ENCODE measurements around the gene NUP205. TPM values are rescaled to one million over a fixed set of nuclear protein-coding genes. Genes with fewer than 3 reads are reported as not detected.
A peak's percentile ranks its signal among the peaks of the same experiment; 100 is the strongest.

NUP205 gene, protein sequence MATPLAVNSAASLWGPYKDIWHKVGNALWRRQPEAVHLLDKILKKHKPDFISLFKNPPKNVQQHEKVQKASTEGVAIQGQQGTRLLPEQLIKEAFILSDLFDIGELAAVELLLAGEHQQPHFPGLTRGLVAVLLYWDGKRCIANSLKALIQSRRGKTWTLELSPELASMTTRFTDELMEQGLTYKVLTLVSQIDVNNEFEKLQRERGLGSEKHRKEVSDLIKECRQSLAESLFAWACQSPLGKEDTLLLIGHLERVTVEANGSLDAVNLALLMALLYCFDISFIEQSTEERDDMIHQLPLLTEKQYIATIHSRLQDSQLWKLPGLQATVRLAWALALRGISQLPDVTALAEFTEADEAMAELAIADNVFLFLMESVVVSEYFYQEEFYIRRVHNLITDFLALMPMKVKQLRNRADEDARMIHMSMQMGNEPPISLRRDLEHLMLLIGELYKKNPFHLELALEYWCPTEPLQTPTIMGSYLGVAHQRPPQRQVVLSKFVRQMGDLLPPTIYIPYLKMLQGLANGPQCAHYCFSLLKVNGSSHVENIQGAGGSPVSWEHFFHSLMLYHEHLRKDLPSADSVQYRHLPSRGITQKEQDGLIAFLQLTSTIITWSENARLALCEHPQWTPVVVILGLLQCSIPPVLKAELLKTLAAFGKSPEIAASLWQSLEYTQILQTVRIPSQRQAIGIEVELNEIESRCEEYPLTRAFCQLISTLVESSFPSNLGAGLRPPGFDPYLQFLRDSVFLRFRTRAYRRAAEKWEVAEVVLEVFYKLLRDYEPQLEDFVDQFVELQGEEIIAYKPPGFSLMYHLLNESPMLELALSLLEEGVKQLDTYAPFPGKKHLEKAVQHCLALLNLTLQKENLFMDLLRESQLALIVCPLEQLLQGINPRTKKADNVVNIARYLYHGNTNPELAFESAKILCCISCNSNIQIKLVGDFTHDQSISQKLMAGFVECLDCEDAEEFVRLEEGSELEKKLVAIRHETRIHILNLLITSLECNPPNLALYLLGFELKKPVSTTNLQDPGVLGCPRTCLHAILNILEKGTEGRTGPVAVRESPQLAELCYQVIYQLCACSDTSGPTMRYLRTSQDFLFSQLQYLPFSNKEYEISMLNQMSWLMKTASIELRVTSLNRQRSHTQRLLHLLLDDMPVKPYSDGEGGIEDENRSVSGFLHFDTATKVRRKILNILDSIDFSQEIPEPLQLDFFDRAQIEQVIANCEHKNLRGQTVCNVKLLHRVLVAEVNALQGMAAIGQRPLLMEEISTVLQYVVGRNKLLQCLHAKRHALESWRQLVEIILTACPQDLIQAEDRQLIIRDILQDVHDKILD (N-terminal part only)
- total RNA-seq (10 to 100 TPM; 50.6 to 54.7 TPM), total RNA-seq (93.1 to 406 (median 164) reads per million in 172 experiments)
- polyA plus RNA-seq (2013, experiment 1 of 2): 39.4 TPM
- polyA plus RNA-seq (2013, experiment 2 of 2): 42.5 TPM

DNA sequence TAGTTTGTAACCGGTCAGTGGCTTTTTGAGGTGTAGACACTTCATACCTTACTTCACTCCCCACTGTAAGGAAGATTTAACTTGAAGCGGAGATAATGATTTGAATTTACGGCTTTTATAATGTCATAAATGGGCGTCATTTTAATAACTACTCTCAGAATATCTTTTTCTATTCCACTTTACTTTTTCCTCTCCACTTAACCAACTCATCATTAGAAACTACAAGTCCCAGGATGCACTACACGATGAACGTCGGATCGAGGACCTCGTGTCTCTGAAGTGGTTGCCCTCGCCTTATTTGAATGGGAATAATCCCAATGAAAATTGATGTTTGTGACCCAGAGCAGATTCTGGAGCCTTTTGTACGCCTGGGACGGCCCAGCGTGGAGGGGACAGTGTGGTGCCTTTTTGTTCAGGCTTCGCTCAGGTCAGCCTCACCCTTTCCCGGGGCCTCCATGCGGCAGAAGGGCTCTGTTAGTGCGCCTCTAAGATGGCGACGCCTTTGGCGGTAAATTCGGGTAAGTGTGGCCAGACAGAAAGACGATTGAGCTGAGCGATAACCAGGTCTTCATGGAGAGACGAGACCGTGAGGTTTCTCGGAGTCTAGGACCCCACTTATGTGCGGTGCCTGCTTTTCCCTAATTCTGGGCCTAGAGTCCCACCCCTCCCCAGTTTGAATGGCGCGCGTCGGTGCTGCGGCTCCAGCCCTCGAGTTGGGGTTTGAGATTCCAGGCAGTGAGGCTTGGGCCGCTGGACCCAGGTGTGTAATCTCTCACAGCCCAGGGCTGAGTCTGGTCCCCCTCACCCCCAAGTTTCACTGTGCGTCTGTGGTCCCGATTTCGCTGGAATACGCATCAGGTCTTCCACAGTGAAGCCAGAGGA is at the start of gene NUP205:
TSS of gene NUP205 (plus strand) at position 463 of the 882 bp plus-strand sequence. CDS start at position 491, 28 bp downstream.
- Histone ChIP-seq H3K4me1 (ENCODE audit: insufficient read depth, low read length) (peaks cover 13% of the 10 kb centered on the region), H3K27ac (ENCODE audit: low read depth in 1 of 2, low read length in 2 of 2) (peak within 1 kb of the TSS; percentile 93 to 99), H3K4me3 (ENCODE audit: low read length) (peak within 1 kb of the TSS; percentile 99), H3K27me3 (ENCODE audit: control insufficient read depth in 1 of 2, insufficient read depth in 2 of 2, low read length in 2 of 2) (no peaks in the 10 kb centered on the region), H3K36me3 (ENCODE audit: insufficient read depth, low read length) (peaks cover 3% of the 10 kb centered on the region), H3K9me3 (ENCODE audit: control insufficient read depth in 1 of 2, insufficient read depth in 1 of 2, low read length in 2 of 2) (no peaks in the 10 kb centered on the region)
- ChIA-PET POLR2A (interaction anchor here (1.0 to 1.5 kb wide), 7 partner anchors 13 to 387 kb away, joined by 3 to 9 read pairs (median 4); partner anchors contain the start of genes CNOT4, CYREN and WDR91), CTCF (interaction anchor here (0.7 to 1.2 kb wide), 4 partner anchors 12 to 276 kb away, joined by 3 read pairs; no protein-coding TSS in a partner anchor)
- ATAC-seq (ENCODE audit: poor library complexity): peak; percentile 84
- Mint-ChIP-seq H3K4me3 (peak within 1 kb of the TSS; percentile 62), H3K27me3 (no peaks in the 10 kb centered on the region), H3K36me3 (ENCODE audit: low read depth) (peaks cover 10% of the 10 kb centered on the region), H3K27ac (peak within 1 kb of the TSS; percentile 35), H3K9me3 (no peaks in the 10 kb centered on the region), H3K4me1 (ENCODE audit: low read depth) (peaks cover 16% of the 10 kb centered on the region)
- intact Hi-C loops (cut with DNase I, micrococcal nuclease): loop anchor here (1.0 to 10.0 kb wide), 7 partner anchors 47 to 1240 kb away; partner anchors contain the start of genes CNOT4 (in 2 of the 2), AKR1B1 (in 1 of the 2), SLC35B4 (in 1 of the 2) and WDR91 (in 1 of the 2)
- peak; percentile 56 to 91 (median 70) for DNase-seq
- TF ChIP-seq, protein P1, sequence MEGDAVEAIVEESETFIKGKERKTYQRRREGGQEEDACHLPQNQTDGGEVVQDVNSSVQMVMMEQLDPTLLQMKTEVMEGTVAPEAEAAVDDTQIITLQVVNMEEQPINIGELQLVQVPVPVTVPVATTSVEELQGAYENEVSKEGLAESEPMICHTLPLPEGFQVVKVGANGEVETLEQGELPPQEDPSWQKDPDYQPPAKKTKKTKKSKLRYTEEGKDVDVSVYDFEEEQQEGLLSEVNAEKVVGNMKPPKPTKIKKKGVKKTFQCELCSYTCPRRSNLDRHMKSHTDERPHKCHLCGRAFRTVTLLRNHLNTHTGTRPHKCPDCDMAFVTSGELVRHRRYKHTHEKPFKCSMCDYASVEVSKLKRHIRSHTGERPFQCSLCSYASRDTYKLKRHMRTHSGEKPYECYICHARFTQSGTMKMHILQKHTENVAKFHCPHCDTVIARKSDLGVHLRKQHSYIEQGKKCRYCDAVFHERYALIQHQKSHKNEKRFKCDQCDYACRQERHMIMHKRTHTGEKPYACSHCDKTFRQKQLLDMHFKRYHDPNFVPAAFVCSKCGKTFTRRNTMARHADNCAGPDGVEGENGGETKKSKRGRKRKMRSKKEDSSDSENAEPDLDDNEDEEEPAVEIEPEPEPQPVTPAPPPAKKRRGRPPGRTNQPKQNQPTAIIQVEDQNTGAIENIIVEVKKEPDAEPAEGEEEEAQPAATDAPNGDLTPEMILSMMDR (IDR thresholded peaks at IDR 0.05): no peak

DNA sequence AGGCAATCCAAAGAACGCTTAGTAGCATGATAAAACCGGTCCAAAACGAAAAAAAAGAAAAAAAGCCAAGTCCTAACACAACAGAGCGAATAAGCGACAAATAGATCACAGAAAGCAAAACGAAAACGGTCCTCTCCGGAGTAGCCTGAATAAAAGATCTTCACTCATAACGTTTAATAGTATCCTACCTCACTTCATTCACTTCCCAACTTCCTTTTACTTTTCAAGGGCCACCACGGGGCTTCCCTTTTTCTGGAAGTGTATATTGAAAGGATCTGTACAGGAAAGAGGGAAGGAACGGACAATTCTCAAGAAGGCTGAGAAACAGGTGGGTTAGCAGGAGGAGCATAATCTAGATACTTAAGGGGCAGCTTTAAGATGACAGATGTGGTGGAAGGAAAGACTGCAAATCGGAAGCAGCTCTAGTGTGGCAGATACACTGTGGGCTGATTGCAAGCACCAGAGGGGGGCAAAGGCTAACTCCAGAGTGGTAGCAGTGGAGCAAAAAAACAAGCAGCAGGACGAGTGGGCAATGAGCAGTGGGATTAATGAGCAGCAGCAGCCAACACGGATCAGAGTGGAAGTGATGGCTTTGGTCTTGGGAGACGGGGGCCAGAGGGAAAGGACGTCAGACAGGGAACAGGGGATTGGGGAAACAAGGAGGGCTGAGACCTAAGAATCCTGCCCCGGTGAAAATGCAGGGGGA is 48.7 kb upstream of the NUP205 start:
- H3K4me3 Mint-ChIP-seq: no peak overlapping the region
- no peaks in the 10 kb centered on the region for H3K36me3 Mint-ChIP-seq (ENCODE audit: low read depth)
- H3K27me3 ChIP-seq (ENCODE audit: control insufficient read depth in 1 of 2, insufficient read depth in 2 of 2, low read length in 2 of 2): no peaks in the 10 kb centered on the region
- H3K27ac ChIP-seq (ENCODE audit: low read depth in 1 of 2, low read length in 2 of 2): peak overlapping the region; percentile 90 to 96
- H3K36me3 ChIP-seq (ENCODE audit: insufficient read depth, low read length): no peaks in the 10 kb centered on the region
- H3K9me3 ChIP-seq (ENCODE audit: control insufficient read depth in 1 of 2, insufficient read depth in 1 of 2, low read length in 2 of 2): no peaks in the 10 kb centered on the region
- ATAC-seq (ENCODE audit: poor library complexity) (no peak), DNase-seq (peak in 10 of 14 experiments; percentile 1 to 55 (median 6))
- ChIA-PET POLR2A (interaction anchor here (1.0 to 1.4 kb wide), 2 partner anchors 9 to 49 kb away, joined by 3 to 4 read pairs; no protein-coding TSS in a partner anchor), CTCF (no interaction called here)
- H3K4me1 ChIP-seq (ENCODE audit: insufficient read depth, low read length): peaks cover 16% of the 10 kb centered on the region
- no peaks in the 10 kb centered on the region for H3K27me3 Mint-ChIP-seq
- H3K9me3 Mint-ChIP-seq: no peaks in the 10 kb centered on the region
- H3K27ac Mint-ChIP-seq: no peak overlapping the region
- intact Hi-C loops (cut with DNase I, micrococcal nuclease): loop anchor here in 1 of 2 experiments (2.0 to 5.0 kb wide), 4 partner anchors 154 to 867 kb away; partner anchors contain the start of genes STMP1 and WDR91
- TF ChIP-seq, protein P1 (IDR thresholded peaks at IDR 0.05): no peak
- H3K4me3 ChIP-seq (ENCODE audit: low read length): peak overlapping the region; percentile 91
- H3K4me1 Mint-ChIP-seq (ENCODE audit: low read depth): peaks cover 15% of the 10 kb centered on the region
